Naive thymus-derived CD4-positive, alpha-beta T cell (primary cell): ENCODE data around the gene SPOCD1. TPM values are rescaled to one million over a fixed set of nuclear protein-coding genes. Genes with fewer than 3 reads are reported as not detected.
A peak's percentile ranks its signal among the peaks of the same experiment; 100 is the strongest.

ENCODE experiments used
- ATAC-seq: fragments of 150-1000 bp; cut with Tn5 transposase; 2 replicates; pipeline ENCODE4 v1.10.0; 2021; ENCODE audit warnings: mild to moderate bottlenecking, moderate library complexity
- CTCF ChIA-PET: fragments of 350-600 bp; sonication (Branson Sonifier 250); formaldehyde crosslinking; loops from one replicate; lab custom pipeline; 2021; ENCODE audit warnings: antibody characterized with exemption; lab: Charles Lee
- POLR2A ChIA-PET: fragments of 350-600 bp; sonication (Branson Sonifier 250); formaldehyde crosslinking; loops from one replicate; lab custom pipeline; 2021; ENCODE audit warnings: antibody characterized with exemption, inconsistent platforms; lab: Charles Lee
- DNase-seq, 9 donors: peaks; one replicate each; pipeline versions ENCODE4 v3.0.0 to v3.0.0-alpha.2; 2020 to 2022; ENCODE audit warnings: mixed read lengths in 1 of 9
- H3K27ac ChIP-seq: one replicate; pipeline ENCODE4 v1.7.0; 2013; ENCODE audit warnings: mild to moderate bottlenecking, low read depth, low read length, moderate library complexity
- H3K27me3 ChIP-seq, 2 donors: one replicate each; pipeline ENCODE4 v1.7.0; 2013; ENCODE audit warnings: low read length in 2 of 2, mild to moderate bottlenecking in 2 of 2, moderate library complexity in 2 of 2; ENCODE audit not compliant: control insufficient read depth in 2 of 2, insufficient read depth in 2 of 2
- H3K36me3 ChIP-seq, 3 experiments: 1 replicate in 2 of 3; 2 replicates in 1 of 3; pipeline ENCODE4 v1.7.0; 2013; ENCODE audit warnings: low read length in 3 of 3, mild to moderate bottlenecking in 3 of 3, moderate library complexity in 1 of 3; ENCODE audit not compliant: insufficient read depth in 3 of 3, control insufficient read depth in 2 of 3
- H3K4me1 ChIP-seq, 2 donors: one replicate each; pipeline ENCODE4 v1.7.0; 2013; ENCODE audit warnings: low read length in 2 of 2, mild to moderate bottlenecking in 2 of 2, moderate library complexity in 1 of 2; ENCODE audit not compliant: control insufficient read depth in 2 of 2, insufficient read depth in 2 of 2
- H3K4me3 ChIP-seq: 2 replicates; pipeline ENCODE4 v1.7.0; 2013; ENCODE audit warnings: mild to moderate bottlenecking, low read length
- H3K9me3 ChIP-seq, 3 experiments: 1 replicate in 2 of 3; 2 replicates in 1 of 3; pipeline ENCODE4 v1.7.0; 2013; ENCODE audit warnings: low read length in 3 of 3; ENCODE audit not compliant: control insufficient read depth in 2 of 3
- H3K27ac Mint-ChIP-seq, 9 donors: one replicate each; pipeline ENCODE4 v1.8.0; 2020 to 2022; ENCODE audit warnings: mixed read lengths in 9 of 9, mild to moderate bottlenecking in 8 of 9, moderate library complexity in 5 of 9, inconsistent platforms in 2 of 9
- H3K27me3 Mint-ChIP-seq, 5 donors: one replicate each; pipeline ENCODE4 v1.8.0; 2021 to 2022; ENCODE audit warnings: mixed read lengths in 5 of 5, mild to moderate bottlenecking in 1 of 5
- H3K36me3 Mint-ChIP-seq, 5 donors: one replicate each; pipeline ENCODE4 v1.8.0; 2020 to 2022; ENCODE audit warnings: mixed read lengths in 5 of 5, mild to moderate bottlenecking in 3 of 5, inconsistent platforms in 1 of 5
- H3K4me1 Mint-ChIP-seq, 7 donors: one replicate each; pipeline ENCODE4 v1.8.0; 2020 to 2022; ENCODE audit warnings: mixed read lengths in 7 of 7, mild to moderate bottlenecking in 3 of 7, inconsistent platforms in 1 of 7
- H3K4me3 Mint-ChIP-seq, 10 donors: one replicate each; pipeline ENCODE4 v1.8.0; 2020 to 2022; ENCODE audit warnings: mild to moderate bottlenecking in 10 of 10, mixed read lengths in 10 of 10, moderate library complexity in 6 of 10, inconsistent platforms in 2 of 10
- H3K9me3 Mint-ChIP-seq, 11 donors: one replicate each; pipeline ENCODE4 v1.8.0; 2020 to 2022; ENCODE audit warnings: mixed read lengths in 11 of 11, mild to moderate bottlenecking in 4 of 11, inconsistent platforms in 1 of 11, moderate library complexity in 1 of 11
- intact Hi-C, 2 donors: fragments of 100-400 bp; cut with micrococcal nuclease; formaldehyde crosslinking; loops; one replicate each; pipeline ENCODE4 v1.15.1; 2023
- polyA plus RNA-seq, 2 donors: library from polyadenylated mRNA; unstranded; fragments of 300-500 nt; fragmentation: Illumina TruSeq; gene quantifications; one replicate each; pipeline ENCODE4 v1.2.3, GENCODE V29; 2021
- total RNA-seq, 6 experiments: library from RNA in 5 of 6; stranded (reverse) in 5 of 6; gene quantifications; 1 replicate in 5 of 6; 2 replicates in 1 of 6; pipeline ENCODE4 v1.2.3 and lab custom pipeline; 2021 to 2026

SPOCD1 gene
- total and polyA plus RNA-seq, 7 experiments from 2014 or later, result 0.21 to 0.38 TPM; not detected in 5

- Histone ChIP-seq H3K36me3 (no peaks in the 10 kb centered on the region), H3K27me3 (no peaks in the 10 kb centered on the region), H3K27ac (no peak overlapping the region), H3K4me3 (no peak overlapping the region), H3K9me3 (no peaks in the 10 kb centered on the region), H3K4me1 (peaks cover 0 to 28% of the 10 kb centered on the region in 2 donors)
- Mint-ChIP-seq H3K36me3 (no peaks in the 10 kb centered on the region), H3K9me3 (no peaks in the 10 kb centered on the region), H3K27ac (no peak overlapping the region), H3K4me1 (peaks cover 4 to 23% (median 13%) of the 10 kb centered on the region in 7 donors), H3K4me3 (no peak overlapping the region), H3K27me3 (peaks cover 0 to 24% (median 0%) of the 10 kb centered on the region in 5 donors)
- ChIA-PET POLR2A (no interaction called here), CTCF (no interaction called here)
- DNase-seq, result no peak
- intact Hi-C loops, result no loop called here
- no peak for ATAC-seq
Measured at GRCh38 chr1:31752952-31753475, 62.8 kb downstream of the SPOCD1 start.

- no peaks in the 10 kb centered on the region for H3K36me3 Mint-ChIP-seq
- peaks cover 0 to 24% (median 3%) of the 10 kb centered on the region in 5 donors for H3K27me3 Mint-ChIP-seq
- ATAC-seq (no peak), DNase-seq (no peak)
- H3K27ac ChIP-seq, result no peak overlapping the region
- no peaks in the 10 kb centered on the region for H3K27me3 ChIP-seq
- ChIA-PET CTCF (no interaction called here), POLR2A (no interaction called here)
- intact Hi-C loops, result no loop called here
- H3K4me1 Mint-ChIP-seq, result peaks cover 4 to 25% (median 13%) of the 10 kb centered on the region in 7 donors
- H3K4me1 ChIP-seq, result peaks cover 0 to 30% of the 10 kb centered on the region in 2 donors
- H3K9me3 ChIP-seq, result no peaks in the 10 kb centered on the region
- peaks cover 0 to under 1% (median 0%) of the 10 kb centered on the region in 11 donors for H3K9me3 Mint-ChIP-seq
- H3K4me3 Mint-ChIP-seq, result no peak overlapping the region
- H3K4me3 ChIP-seq, result no peak overlapping the region
- no peaks in the 10 kb centered on the region for H3K36me3 ChIP-seq
- no peak overlapping the region for H3K27ac Mint-ChIP-seq
Measured at GRCh38 chr1:31752258-31752657, 63.6 kb downstream of the SPOCD1 start.

GRCh38 chr1:31751822-31752241 lies 64.0 kb downstream of the SPOCD1 start:
- peaks cover 4 to 30% (median 13%) of the 10 kb centered on the region in 7 donors for H3K4me1 Mint-ChIP-seq
- H3K36me3 ChIP-seq, result no peaks in the 10 kb centered on the region
- no peaks in the 10 kb centered on the region for H3K9me3 ChIP-seq
- H3K27ac ChIP-seq, result no peak overlapping the region
- no peak overlapping the region for H3K4me3 Mint-ChIP-seq
- peaks cover 0 to 34% of the 10 kb centered on the region in 2 donors for H3K4me1 ChIP-seq
- H3K4me3 ChIP-seq, result no peak overlapping the region
- ChIA-PET POLR2A (no interaction called here), CTCF (no interaction called here)
- peaks cover 0 to 1% (median 0%) of the 10 kb centered on the region in 11 donors for H3K9me3 Mint-ChIP-seq
- DNase-seq, result no peak
- peaks cover 0 to 26% (median 6%) of the 10 kb centered on the region in 5 donors for H3K27me3 Mint-ChIP-seq
- no peak overlapping the region for H3K27ac Mint-ChIP-seq
- H3K27me3 ChIP-seq, result no peaks in the 10 kb centered on the region
- no peaks in the 10 kb centered on the region for H3K36me3 Mint-ChIP-seq
- ATAC-seq, result no peak
- intact Hi-C loops, result no loop called here

- Mint-ChIP-seq H3K9me3 (peaks cover 0 to 1% (median 0%) of the 10 kb centered on the region in 11 donors), H3K36me3 (no peaks in the 10 kb centered on the region), H3K4me1 (peaks cover 4 to 37% (median 14%) of the 10 kb centered on the region in 7 donors), H3K27ac (no peak overlapping the region), H3K27me3 (peaks cover 0 to 30% (median 6%) of the 10 kb centered on the region in 5 donors), H3K4me3 (peak overlapping the region in 1 of 10 donors; percentile 11)
- DNase-seq (no peak), ATAC-seq (peak; percentile 79)
- no peak overlapping the region for H3K27ac ChIP-seq
- intact Hi-C loops, result no loop called here
- H3K4me3 ChIP-seq, result no peak overlapping the region
- ChIA-PET CTCF (no interaction called here), POLR2A (no interaction called here)
- H3K27me3 ChIP-seq, result no peaks in the 10 kb centered on the region
- H3K9me3 ChIP-seq, result no peaks in the 10 kb centered on the region
- no peaks in the 10 kb centered on the region for H3K36me3 ChIP-seq
- H3K4me1 ChIP-seq, result peaks cover 0 to 38% of the 10 kb centered on the region in 2 donors
Measured at GRCh38 chr1:31750858-31751510, 64.8 kb downstream of the SPOCD1 start.

- H3K4me3 Mint-ChIP-seq, result no peak overlapping the region
- peaks cover 4 to 43% (median 14%) of the 10 kb centered on the region in 7 donors for H3K4me1 Mint-ChIP-seq
- ChIA-PET POLR2A (no interaction called here), CTCF (no interaction called here)
- H3K27me3 ChIP-seq, result no peaks in the 10 kb centered on the region
- ATAC-seq (no peak), DNase-seq (no peak)
- intact Hi-C loops, result no loop called here
- H3K36me3 ChIP-seq, result no peaks in the 10 kb centered on the region
- peaks cover 0 to 1% (median 0%) of the 10 kb centered on the region in 11 donors for H3K9me3 Mint-ChIP-seq
- no peaks in the 10 kb centered on the region for H3K36me3 Mint-ChIP-seq
- H3K4me1 ChIP-seq, result peaks cover 0 to 38% of the 10 kb centered on the region in 2 donors
- H3K4me3 ChIP-seq, result no peak overlapping the region
- H3K9me3 ChIP-seq, result no peaks in the 10 kb centered on the region
- H3K27ac ChIP-seq, result no peak overlapping the region
- peak overlapping the region in 1 of 9 donors; percentile 41 for H3K27ac Mint-ChIP-seq
- peaks cover 0 to 30% (median 6%) of the 10 kb centered on the region in 5 donors for H3K27me3 Mint-ChIP-seq
Measured at GRCh38 chr1:31749785-31750735, 65.8 kb downstream of the SPOCD1 start.

- H3K27ac Mint-ChIP-seq, result no peak overlapping the region
- H3K27me3 ChIP-seq, result no peaks in the 10 kb centered on the region
Measured at GRCh38 chr1:31748365-31748764, 67.5 kb downstream of the SPOCD1 start.

More at GRCh38 chr1:31748365-31748764, 67.5 kb downstream of the SPOCD1 start:
- intact Hi-C loops, result no loop called here
- Histone ChIP-seq H3K36me3 (no peaks in the 10 kb centered on the region), H3K4me3 (no peak overlapping the region), H3K27ac (no peak overlapping the region), H3K4me1 (peaks cover 0 to 38% of the 10 kb centered on the region in 2 donors), H3K9me3 (no peaks in the 10 kb centered on the region)
- Mint-ChIP-seq H3K9me3 (peaks cover 0 to 1% (median 0%) of the 10 kb centered on the region in 11 donors), H3K36me3 (no peaks in the 10 kb centered on the region), H3K4me3 (no peak overlapping the region), H3K27me3 (peaks cover 0 to 30% (median 6%) of the 10 kb centered on the region in 5 donors), H3K4me1 (peaks cover 4 to 43% (median 14%) of the 10 kb centered on the region in 7 donors)
- ChIA-PET POLR2A (no interaction called here), CTCF (no interaction called here)
- DNase-seq, result no peak
- no peak for ATAC-seq
